ENCODE measurements around the gene ITGA6. TPM values are rescaled to one million over a fixed set of nuclear protein-coding genes. Genes with fewer than 3 reads are reported as not detected.

ITGA6 gene
- total RNA-seq, 4 donors from 2014 or later: 29.9 to 46.5 (median 36.6) TPM

DNA sequence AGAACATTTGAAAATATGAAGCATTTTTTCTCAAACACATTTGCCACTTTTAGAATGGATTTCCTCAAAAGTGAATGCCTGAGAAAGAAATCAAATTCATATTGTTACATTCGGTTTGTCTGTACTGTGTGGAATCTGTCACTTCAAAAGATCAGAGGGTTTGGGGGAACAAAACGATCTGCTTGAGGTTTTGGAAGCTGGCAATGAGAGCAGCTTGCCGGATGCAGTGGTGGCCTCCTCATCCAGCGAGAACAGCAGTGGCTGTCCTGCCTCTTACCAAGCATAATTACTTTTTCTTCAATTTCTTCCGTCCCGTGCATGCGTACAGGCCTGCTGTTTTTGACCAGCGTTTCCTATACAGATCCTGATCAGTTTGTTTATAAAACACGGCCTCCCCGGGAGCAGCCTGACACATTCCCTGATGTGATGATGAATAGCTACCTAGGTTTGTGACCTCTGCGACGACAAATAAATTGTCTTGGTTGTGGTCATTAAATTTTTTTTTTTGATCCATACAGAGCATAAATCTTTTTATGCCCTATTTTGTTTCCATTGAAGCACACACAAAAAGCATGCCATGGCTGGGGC lies 45.2 kb downstream of the ITGA6 start:
- H3K36me3 ChIP-seq: peaks cover 0 to 72% (median 4%) of the 10 kb centered on the region in 4 donors
- peaks cover 0 to 6% (median 0%) of the 10 kb centered on the region in 4 donors for H3K27me3 ChIP-seq
- TF ChIP-seq POLR2A (IDR thresholded peaks at IDR 0.05; ENCODE audit: low read depth) (no peak), EP300 (IDR thresholded peaks at IDR 0.05) (no peak), POLR2AphosphoS5 (IDR thresholded peaks at IDR 0.05) (no peak)
- TF ChIP-seq, protein P1, sequence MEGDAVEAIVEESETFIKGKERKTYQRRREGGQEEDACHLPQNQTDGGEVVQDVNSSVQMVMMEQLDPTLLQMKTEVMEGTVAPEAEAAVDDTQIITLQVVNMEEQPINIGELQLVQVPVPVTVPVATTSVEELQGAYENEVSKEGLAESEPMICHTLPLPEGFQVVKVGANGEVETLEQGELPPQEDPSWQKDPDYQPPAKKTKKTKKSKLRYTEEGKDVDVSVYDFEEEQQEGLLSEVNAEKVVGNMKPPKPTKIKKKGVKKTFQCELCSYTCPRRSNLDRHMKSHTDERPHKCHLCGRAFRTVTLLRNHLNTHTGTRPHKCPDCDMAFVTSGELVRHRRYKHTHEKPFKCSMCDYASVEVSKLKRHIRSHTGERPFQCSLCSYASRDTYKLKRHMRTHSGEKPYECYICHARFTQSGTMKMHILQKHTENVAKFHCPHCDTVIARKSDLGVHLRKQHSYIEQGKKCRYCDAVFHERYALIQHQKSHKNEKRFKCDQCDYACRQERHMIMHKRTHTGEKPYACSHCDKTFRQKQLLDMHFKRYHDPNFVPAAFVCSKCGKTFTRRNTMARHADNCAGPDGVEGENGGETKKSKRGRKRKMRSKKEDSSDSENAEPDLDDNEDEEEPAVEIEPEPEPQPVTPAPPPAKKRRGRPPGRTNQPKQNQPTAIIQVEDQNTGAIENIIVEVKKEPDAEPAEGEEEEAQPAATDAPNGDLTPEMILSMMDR (IDR thresholded peaks at IDR 0.05): no peak
- H3K4me3 ChIP-seq: no peak overlapping the region
- H3K9me3 ChIP-seq: no peaks in the 10 kb centered on the region
- no peak for DNase-seq (ENCODE audit: extremely low spot score)
- no peaks in the 10 kb centered on the region for H3K4me1 ChIP-seq
- no peak overlapping the region for H3K27ac ChIP-seq (replicated peaks in 1 of 4)
- intact Hi-C loops (cut with DNase I): no loop called here
- 71% methylated on average over 12 of the region's 12 CpGs for WGBS

DNA sequence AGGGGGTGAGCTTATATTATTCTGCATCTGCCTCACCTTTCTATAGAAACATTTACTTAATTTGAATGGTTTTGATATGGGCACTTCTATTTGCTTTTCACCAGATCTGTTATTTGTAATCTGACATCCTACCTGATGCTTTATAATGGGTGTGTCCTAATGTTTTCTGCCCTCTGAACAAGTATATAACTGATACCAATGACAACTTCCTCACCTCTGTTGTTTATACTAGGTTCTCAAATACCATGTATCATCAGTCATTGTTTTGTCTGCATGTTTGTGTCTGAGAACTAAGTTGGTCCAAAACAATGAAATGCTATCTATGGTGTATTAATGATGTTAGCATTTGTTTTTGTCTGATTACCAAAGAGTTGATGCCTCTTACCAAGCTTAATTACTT lies 45.8 kb downstream of the ITGA6 start:
- peaks cover 0 to 6% (median 0%) of the 10 kb centered on the region in 4 donors for H3K27me3 ChIP-seq
- TF ChIP-seq POLR2AphosphoS5 (IDR thresholded peaks at IDR 0.05): no peak
- no peak for TF ChIP-seq EP300 (IDR thresholded peaks at IDR 0.05)
- TF ChIP-seq, protein P1 (IDR thresholded peaks at IDR 0.05): no peak
- TF ChIP-seq POLR2A (IDR thresholded peaks at IDR 0.05; ENCODE audit: low read depth): no peak
- no peak overlapping the region for H3K27ac ChIP-seq (replicated peaks in 1 of 4)
- intact Hi-C loops (cut with DNase I): no loop called here
- H3K9me3 ChIP-seq: no peaks in the 10 kb centered on the region
- H3K36me3 ChIP-seq: peaks cover 0 to 77% (median 4%) of the 10 kb centered on the region in 4 donors
- DNase-seq (ENCODE audit: extremely low spot score): no peak
- H3K4me3 ChIP-seq: no peak overlapping the region
- H3K4me1 ChIP-seq: no peaks in the 10 kb centered on the region

DNA sequence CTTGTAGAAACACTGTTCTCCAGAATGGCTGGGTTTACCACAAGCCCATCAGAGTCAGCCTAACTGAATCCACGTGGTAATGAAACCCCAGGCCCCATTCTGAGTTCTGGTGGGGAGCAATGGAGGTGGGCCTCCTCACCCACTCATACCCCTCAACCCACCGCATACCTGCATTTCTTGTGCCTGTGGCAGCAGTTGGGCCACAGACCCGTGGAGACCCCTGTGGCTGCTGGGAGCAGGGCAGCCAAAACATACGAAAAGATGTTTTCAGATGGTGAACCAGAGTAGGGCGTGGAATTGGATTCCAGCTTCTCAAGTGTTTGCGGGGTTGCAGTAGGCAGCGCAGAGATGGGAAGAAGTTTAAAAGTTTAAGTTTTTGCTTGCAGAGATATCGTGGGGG lies 51.0 kb downstream of the ITGA6 start:
- intact Hi-C loops (cut with DNase I): no loop called here
- Histone ChIP-seq H3K27ac (replicated peaks in 1 of 4) (no peak overlapping the region), H3K27me3 (peaks cover 0 to 3% (median 0%) of the 10 kb centered on the region in 4 donors), H3K4me1 (peaks cover 0 to 21% (median 14%) of the 10 kb centered on the region in 4 donors), H3K36me3 (peaks cover 0 to 72% (median 0%) of the 10 kb centered on the region in 4 donors), H3K4me3 (no peak overlapping the region), H3K9me3 (no peaks in the 10 kb centered on the region)
- WGBS: 85% methylated on average over 8 of the region's 8 CpGs
- TF ChIP-seq EP300 (IDR thresholded peaks at IDR 0.05) (no peak), POLR2A (IDR thresholded peaks at IDR 0.05; ENCODE audit: low read depth) (no peak), POLR2AphosphoS5 (IDR thresholded peaks at IDR 0.05) (no peak)
- TF ChIP-seq, protein P1 (IDR thresholded peaks at IDR 0.05): no peak
- DNase-seq (ENCODE audit: extremely low spot score): no peak

DNA sequence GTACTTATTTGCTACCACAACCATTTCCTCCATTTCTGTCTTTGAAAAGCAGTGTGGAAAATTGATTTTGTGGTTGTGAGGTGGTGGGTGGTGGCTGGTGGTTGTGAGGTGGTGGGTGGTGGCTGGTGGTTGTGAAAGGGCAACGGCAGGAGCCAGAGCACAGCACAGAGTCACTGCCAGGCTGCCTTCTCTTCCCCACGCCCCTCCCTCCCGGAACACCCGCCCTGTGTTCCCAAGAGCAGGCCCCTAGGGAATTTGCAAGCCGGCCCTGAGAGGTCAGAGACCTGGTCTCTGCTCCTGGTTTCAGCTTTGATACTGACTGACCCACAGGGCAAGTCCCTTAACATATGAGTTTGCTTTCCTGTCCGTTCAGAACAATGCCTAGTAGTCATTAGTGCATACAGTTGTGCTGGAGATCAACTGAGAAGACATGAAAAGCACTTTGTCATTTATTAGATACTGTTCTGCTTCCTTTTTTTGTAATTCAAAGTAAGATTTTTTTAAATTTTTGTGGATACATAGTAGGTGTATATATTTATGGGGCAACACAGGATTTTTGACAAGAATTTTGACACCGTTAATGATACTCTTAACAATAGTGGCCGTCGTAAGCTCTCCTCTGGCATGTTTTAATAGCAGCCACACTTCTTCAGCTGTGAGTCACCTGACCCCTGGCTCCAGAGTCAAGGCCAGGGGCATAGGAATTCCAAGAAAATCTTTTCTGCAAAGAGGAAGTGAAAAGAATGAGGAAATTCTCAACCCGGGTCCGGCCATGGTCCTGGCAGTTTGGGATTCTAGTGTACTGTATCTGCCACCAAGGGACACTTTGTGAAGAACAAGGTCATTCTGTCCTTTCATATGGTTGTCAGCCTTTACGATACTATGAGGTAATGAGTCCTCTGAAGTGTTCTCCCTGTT lies 53.2 kb downstream of the ITGA6 start:
- WGBS: 70% methylated on average over 12 of the region's 12 CpGs
- intact Hi-C loops (cut with DNase I): no loop called here
- peak overlapping the region in 2 of 4 donors; percentile 20 to 27 for H3K27ac ChIP-seq (replicated peaks in 1 of 4)

More for the DNA sequence above, 53.2 kb downstream of the ITGA6 start:
- TF ChIP-seq POLR2A (IDR thresholded peaks at IDR 0.05; ENCODE audit: low read depth) (no peak), EP300 (IDR thresholded peaks at IDR 0.05) (no peak), POLR2AphosphoS5 (IDR thresholded peaks at IDR 0.05) (peak in 1 of 2 donors; percentile 15)
- TF ChIP-seq, protein P1 (IDR thresholded peaks at IDR 0.05): no peak
- peaks cover 0 to 3% (median 0%) of the 10 kb centered on the region in 4 donors for H3K27me3 ChIP-seq
- peaks cover 0 to 64% (median under 1%) of the 10 kb centered on the region in 4 donors for H3K36me3 ChIP-seq
- no peaks in the 10 kb centered on the region for H3K9me3 ChIP-seq
- peaks cover 0 to 21% (median 14%) of the 10 kb centered on the region in 4 donors for H3K4me1 ChIP-seq
- H3K4me3 ChIP-seq: no peak overlapping the region
- no peak for DNase-seq (ENCODE audit: extremely low spot score)
